ENCODE results near the gene SLIT1. TPM values are rescaled to one million over a fixed set of nuclear protein-coding genes. Genes with fewer than 3 reads are reported as not detected.

Gene SLIT1
- total RNA-seq, 1 donor from 2014 or later, result 10.6 TPM

DNA sequence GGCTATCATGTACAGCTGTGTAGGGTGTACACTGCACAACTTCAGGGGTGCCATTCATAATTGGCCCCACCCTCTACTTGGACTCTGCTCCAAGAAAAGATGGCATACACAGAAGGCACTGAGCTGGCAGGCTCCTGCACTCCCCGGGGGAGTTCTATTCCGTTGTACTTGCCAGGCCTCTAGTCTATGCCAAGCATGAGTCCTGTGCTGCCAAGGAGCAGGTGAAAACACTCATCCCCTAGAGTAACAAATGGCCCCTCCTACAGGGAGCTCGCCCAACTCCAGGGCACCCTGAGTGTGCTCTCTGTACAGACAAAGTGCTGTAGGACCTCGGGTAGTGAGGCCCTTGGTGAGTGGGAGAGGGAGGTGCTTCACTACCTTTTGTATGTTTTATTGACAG lies 127.2 kb downstream of the SLIT1 start:
- TF ChIP-seq, protein P1, sequence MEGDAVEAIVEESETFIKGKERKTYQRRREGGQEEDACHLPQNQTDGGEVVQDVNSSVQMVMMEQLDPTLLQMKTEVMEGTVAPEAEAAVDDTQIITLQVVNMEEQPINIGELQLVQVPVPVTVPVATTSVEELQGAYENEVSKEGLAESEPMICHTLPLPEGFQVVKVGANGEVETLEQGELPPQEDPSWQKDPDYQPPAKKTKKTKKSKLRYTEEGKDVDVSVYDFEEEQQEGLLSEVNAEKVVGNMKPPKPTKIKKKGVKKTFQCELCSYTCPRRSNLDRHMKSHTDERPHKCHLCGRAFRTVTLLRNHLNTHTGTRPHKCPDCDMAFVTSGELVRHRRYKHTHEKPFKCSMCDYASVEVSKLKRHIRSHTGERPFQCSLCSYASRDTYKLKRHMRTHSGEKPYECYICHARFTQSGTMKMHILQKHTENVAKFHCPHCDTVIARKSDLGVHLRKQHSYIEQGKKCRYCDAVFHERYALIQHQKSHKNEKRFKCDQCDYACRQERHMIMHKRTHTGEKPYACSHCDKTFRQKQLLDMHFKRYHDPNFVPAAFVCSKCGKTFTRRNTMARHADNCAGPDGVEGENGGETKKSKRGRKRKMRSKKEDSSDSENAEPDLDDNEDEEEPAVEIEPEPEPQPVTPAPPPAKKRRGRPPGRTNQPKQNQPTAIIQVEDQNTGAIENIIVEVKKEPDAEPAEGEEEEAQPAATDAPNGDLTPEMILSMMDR (conservative IDR thresholded peaks at IDR 0.05), result no peak
- Mint-ChIP-seq H3K27ac (ENCODE audit: unreplicated experiment) (no peak overlapping the region), H3K27me3 (ENCODE audit: low read depth) (peaks cover 2% of the 10 kb centered on the region), H3K4me1 (no peaks in the 10 kb centered on the region), H3K9me3 (peaks cover 3% of the 10 kb centered on the region), H3K4me3 (no peak overlapping the region), H3K36me3 (ENCODE audit: low read depth) (peaks cover 2% of the 10 kb centered on the region)
- no peak for DNase-seq (ENCODE audit: low read depth, low spot score)

DNA sequence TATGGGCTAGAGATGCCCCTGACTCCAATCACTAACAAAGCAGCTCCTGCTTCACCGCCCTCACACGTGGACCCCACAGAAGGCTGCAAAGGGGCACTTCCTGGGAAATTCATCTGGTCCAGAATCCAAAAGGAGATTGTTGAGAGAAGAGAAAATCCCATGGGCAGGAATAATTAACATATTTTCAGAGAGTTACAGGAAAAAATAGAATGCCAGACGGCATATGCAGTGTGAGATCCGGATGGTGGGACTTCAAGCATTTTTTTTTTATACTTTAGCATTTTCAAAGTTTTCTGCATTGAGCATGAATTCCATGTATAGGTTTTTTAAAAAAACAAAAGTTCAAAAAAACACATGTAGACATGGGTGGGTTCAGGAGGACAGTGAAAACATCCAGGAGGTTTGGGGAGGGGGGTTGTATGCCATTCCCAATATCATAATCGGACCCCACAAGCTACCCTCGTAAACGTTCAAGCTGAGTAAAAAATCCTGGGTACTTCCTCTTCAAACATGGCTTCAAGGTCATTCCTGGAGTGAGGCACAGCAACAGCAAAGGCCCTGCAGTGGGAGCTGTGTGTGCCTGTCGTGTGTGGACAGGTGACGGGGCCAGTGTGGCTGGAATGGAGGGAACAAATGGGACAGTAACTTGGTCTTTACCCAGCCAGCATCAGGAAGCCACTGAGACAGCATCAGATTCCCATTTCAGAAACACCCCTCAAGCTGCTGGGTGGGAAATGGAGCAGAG lies 128.1 kb downstream of the SLIT1 start:
- Mint-ChIP-seq H3K4me3 (no peak overlapping the region), H3K27ac (ENCODE audit: unreplicated experiment) (no peak overlapping the region), H3K27me3 (ENCODE audit: low read depth) (peaks cover 2% of the 10 kb centered on the region), H3K4me1 (no peaks in the 10 kb centered on the region), H3K36me3 (ENCODE audit: low read depth) (peaks cover 2% of the 10 kb centered on the region), H3K9me3 (peaks cover 3% of the 10 kb centered on the region)
- TF ChIP-seq, protein P1 (conservative IDR thresholded peaks at IDR 0.05), result no peak
- DNase-seq (ENCODE audit: low read depth, low spot score), result no peak

DNA sequence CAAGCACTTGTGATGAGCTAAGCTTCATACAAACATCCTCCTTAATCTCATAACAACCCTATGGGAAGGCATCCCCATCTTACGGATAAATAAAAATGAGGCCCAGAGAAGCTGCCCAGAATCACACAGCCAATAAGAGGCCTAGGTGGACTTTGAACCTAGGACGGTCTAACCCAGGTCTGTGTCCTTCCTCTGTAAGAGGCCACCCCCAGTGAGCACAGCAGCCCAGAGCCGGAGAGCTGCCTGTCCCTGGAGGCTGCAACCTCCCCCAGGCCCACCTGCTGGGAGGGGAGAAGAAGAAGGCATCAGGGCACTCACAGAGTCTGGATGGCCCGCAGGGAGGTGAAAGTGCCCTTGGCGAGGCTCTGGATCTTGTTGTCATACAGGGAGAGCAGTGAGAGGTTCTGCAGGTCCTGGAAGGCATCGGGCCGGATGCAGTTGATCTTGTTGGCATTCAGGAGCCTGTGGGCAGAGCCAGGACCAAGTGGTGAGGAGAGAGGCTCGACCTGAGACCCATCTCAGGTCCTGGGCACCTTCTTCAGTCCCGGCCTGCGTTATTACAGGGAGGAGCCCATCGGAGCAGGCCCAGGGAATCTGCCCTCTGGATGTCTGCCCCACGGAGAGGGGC lies 129.6 kb downstream of the SLIT1 start:
- DNase-seq (ENCODE audit: low read depth, low spot score), result no peak
- Mint-ChIP-seq H3K36me3 (ENCODE audit: low read depth) (peaks cover 2% of the 10 kb centered on the region), H3K9me3 (peaks cover 3% of the 10 kb centered on the region), H3K4me3 (no peak overlapping the region), H3K27me3 (ENCODE audit: low read depth) (peaks cover 2% of the 10 kb centered on the region), H3K4me1 (no peaks in the 10 kb centered on the region), H3K27ac (ENCODE audit: unreplicated experiment) (no peak overlapping the region)
- TF ChIP-seq, protein P1 (conservative IDR thresholded peaks at IDR 0.05), result no peak

DNA sequence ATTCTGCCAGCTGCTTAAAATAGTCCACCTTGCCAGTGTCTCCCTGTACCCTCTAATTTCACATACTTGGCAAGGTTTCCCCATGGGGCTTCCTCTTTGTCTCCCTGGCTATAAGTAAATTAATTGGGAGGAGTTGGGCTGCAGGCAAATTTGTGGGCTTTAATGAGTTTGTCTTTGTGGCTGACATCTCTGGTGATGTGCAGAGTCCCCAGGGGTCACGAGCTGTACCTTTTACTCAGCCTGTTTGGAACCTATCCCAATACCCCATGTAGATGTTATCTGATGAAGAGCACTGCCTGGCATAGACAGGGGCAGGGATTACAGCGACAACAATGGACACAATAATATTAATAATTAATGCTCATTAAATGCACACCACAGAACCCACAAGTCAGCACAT lies 132.5 kb downstream of the SLIT1 start:
- no peak overlapping the region for H3K27ac Mint-ChIP-seq (ENCODE audit: unreplicated experiment)
- no peaks in the 10 kb centered on the region for H3K4me1 Mint-ChIP-seq
- DNase-seq (ENCODE audit: low read depth, low spot score), result no peak
- TF ChIP-seq, protein P1 (conservative IDR thresholded peaks at IDR 0.05), result no peak
- no peak overlapping the region for H3K4me3 Mint-ChIP-seq
- H3K9me3 Mint-ChIP-seq, result peaks cover 3% of the 10 kb centered on the region
- peaks cover 2% of the 10 kb centered on the region for H3K36me3 Mint-ChIP-seq (ENCODE audit: low read depth)
- peaks cover 5% of the 10 kb centered on the region for H3K27me3 Mint-ChIP-seq (ENCODE audit: low read depth)

DNA sequence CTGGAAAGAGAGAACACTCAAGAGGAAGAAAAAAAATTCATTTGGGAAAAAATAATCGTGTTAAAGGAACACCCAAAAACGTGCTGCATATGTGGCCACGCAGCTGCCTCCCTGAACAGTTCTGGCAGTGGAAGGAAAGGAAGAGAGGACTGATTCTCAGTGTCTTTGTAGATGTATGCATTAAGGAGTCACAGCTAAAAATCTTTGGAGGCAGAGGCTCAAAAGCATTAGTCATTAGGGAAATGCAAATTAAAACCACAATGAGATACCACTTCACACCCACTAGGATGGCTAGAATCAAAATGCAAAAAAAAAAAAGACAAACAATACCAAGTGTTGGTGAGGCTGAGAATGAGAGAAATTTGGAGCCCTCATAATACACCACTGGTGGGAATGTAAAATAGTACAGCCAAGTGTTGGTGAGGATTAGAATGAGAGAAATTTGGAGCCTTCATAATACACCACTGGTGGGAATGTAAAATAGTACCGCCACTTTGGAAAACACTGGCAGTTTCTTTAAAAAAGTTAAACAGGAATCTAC lies 134.7 kb downstream of the SLIT1 start:
- Mint-ChIP-seq H3K4me1 (no peaks in the 10 kb centered on the region), H3K9me3 (peaks cover 3% of the 10 kb centered on the region), H3K27ac (ENCODE audit: unreplicated experiment) (no peak overlapping the region), H3K4me3 (no peak overlapping the region), H3K27me3 (ENCODE audit: low read depth) (peaks cover 5% of the 10 kb centered on the region), H3K36me3 (ENCODE audit: low read depth) (peaks cover 2% of the 10 kb centered on the region)
- TF ChIP-seq, protein P1 (conservative IDR thresholded peaks at IDR 0.05), result no peak
- no peak for DNase-seq (ENCODE audit: low read depth, low spot score)

Measured in neural crest cell (in vitro differentiated cells).